DOHH2 (cell line): Measurements from ENCODE around the gene ANKRD34B.

Experiments used
- H3F3A ChIP-seq: fragments of 200-600 bp; sonication (generic), shearing (Covaris generic); 2 replicates; pipeline ENCODE4 v1.6.0; 2016; ENCODE audit warnings: antibody characterized with exemption, mild to moderate bottlenecking; ENCODE audit not compliant: control insufficient read depth, insufficient read depth
- H3K27ac ChIP-seq: fragments of 200-600 bp; sonication (generic); 2 replicates; pipeline ENCODE4 v1.5.1; 2014; ENCODE audit warnings: low read depth, mild to moderate bottlenecking, low read length, moderate library complexity
- H3K27me3 ChIP-seq: fragments of 200-600 bp; sonication (generic); 2 replicates; pipeline ENCODE4 v1.6.1; 2014; ENCODE audit warnings: mild to moderate bottlenecking, low read length, mixed read lengths; ENCODE audit not compliant: control insufficient read depth
- H3K36me3 ChIP-seq: fragments of 200-600 bp; sonication (generic); 2 replicates; pipeline ENCODE4 v1.6.1; 2014; ENCODE audit warnings: mild to moderate bottlenecking, low read length, moderate library complexity, mixed read lengths; ENCODE audit not compliant: control insufficient read depth
- H3K4me1 ChIP-seq: fragments of 200-600 bp; sonication (generic); 2 replicates; pipeline ENCODE4 v1.6.1; 2014; ENCODE audit warnings: mild to moderate bottlenecking, low read length, mixed read lengths; ENCODE audit not compliant: control insufficient read depth
- H3K4me2 ChIP-seq: fragments of 200-600 bp; sonication (generic); 2 replicates; pipeline ENCODE4 v1.6.0; 2014; ENCODE audit warnings: mild to moderate bottlenecking, low read length, moderate library complexity
- H3K4me3 ChIP-seq: fragments of 200-600 bp; sonication (generic); 2 replicates; pipeline ENCODE4 v1.5.1; 2014; ENCODE audit warnings: mild to moderate bottlenecking, low read length, mixed read lengths
- H3K79me2 ChIP-seq: fragments of 200-600 bp; sonication (generic); 2 replicates; pipeline ENCODE4 v1.6.1; 2014; ENCODE audit warnings: mild to moderate bottlenecking, low read length, mixed read lengths; ENCODE audit not compliant: control insufficient read depth
- H3K9me2 ChIP-seq: fragments of 200-600 bp; sonication (generic); replicated peaks from 2 replicates; pipeline ENCODE4 v1.6.1; 2014; ENCODE audit warnings: mild to moderate bottlenecking, low read length, mixed read lengths; ENCODE audit not compliant: control insufficient read depth
- H3K9me3 ChIP-seq: fragments of 200-600 bp; sonication (generic); 2 replicates; pipeline ENCODE4 v1.6.1; 2014; ENCODE audit warnings: antibody characterized with exemption, low read length, mixed read lengths; ENCODE audit not compliant: control insufficient read depth, insufficient read depth
- H4K20me1 ChIP-seq: fragments of 200-600 bp; sonication (generic); 2 replicates; pipeline ENCODE4 v1.6.0; 2014; ENCODE audit warnings: low read depth, mild to moderate bottlenecking, antibody characterized with exemption, low read length, moderate library complexity; ENCODE audit not compliant: control insufficient read depth, insufficient read depth
- EZH2phosphoT487 ChIP-seq: fragments of 200-600 bp; sonication (generic); IDR thresholded peaks from 2 replicates; pipeline ENCODE4 v1.6.1; 2017; ENCODE audit warnings: borderline replicate concordance, mild to moderate bottlenecking, antibody characterized with exemption, low read length, moderate library complexity, mixed read lengths
- TF ChIP-seq, protein P1 (sequence below): fragments of 200-600 bp; sonication (generic); IDR thresholded peaks from one replicate; pipeline ENCODE4 v1.5.1; 2014; ENCODE audit warnings: antibody characterized with exemption, mild to moderate bottlenecking, low read depth, low read length; ENCODE audit not compliant: poor library complexity, severe bottlenecking

ANKRD34B gene

GRCh38 chr5:80508844-80509243 lies 61.2 kb downstream of the ANKRD34B start:
- H4K20me1 ChIP-seq: no peaks in the 10 kb centered on the region
- H3K27me3 ChIP-seq: no peaks in the 10 kb centered on the region
- no peak overlapping the region for H3K4me2 ChIP-seq
- H3K9me3 ChIP-seq: no peaks in the 10 kb centered on the region
- no peaks in the 10 kb centered on the region for H3K9me2 ChIP-seq
- no peak overlapping the region for H3K27ac ChIP-seq
- H3K79me2 ChIP-seq: no peaks in the 10 kb centered on the region
- no peaks in the 10 kb centered on the region for H3F3A ChIP-seq
- H3K4me3 ChIP-seq: no peak overlapping the region
- no peaks in the 10 kb centered on the region for H3K36me3 ChIP-seq
- TF ChIP-seq EZH2phosphoT487: no peak
- TF ChIP-seq, protein P1, sequence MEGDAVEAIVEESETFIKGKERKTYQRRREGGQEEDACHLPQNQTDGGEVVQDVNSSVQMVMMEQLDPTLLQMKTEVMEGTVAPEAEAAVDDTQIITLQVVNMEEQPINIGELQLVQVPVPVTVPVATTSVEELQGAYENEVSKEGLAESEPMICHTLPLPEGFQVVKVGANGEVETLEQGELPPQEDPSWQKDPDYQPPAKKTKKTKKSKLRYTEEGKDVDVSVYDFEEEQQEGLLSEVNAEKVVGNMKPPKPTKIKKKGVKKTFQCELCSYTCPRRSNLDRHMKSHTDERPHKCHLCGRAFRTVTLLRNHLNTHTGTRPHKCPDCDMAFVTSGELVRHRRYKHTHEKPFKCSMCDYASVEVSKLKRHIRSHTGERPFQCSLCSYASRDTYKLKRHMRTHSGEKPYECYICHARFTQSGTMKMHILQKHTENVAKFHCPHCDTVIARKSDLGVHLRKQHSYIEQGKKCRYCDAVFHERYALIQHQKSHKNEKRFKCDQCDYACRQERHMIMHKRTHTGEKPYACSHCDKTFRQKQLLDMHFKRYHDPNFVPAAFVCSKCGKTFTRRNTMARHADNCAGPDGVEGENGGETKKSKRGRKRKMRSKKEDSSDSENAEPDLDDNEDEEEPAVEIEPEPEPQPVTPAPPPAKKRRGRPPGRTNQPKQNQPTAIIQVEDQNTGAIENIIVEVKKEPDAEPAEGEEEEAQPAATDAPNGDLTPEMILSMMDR: no peak
- peaks cover 11% of the 10 kb centered on the region for H3K4me1 ChIP-seq

- Histone ChIP-seq H3K9me3 (no peaks in the 10 kb centered on the region), H3K9me2 (no peaks in the 10 kb centered on the region), H3K27me3 (no peaks in the 10 kb centered on the region), H4K20me1 (no peaks in the 10 kb centered on the region), H3K4me1 (peaks cover 23% of the 10 kb centered on the region), H3K27ac (no peak overlapping the region), H3K4me3 (no peak overlapping the region), H3F3A (no peaks in the 10 kb centered on the region), H3K36me3 (no peaks in the 10 kb centered on the region), H3K4me2 (no peak overlapping the region), H3K79me2 (no peaks in the 10 kb centered on the region)
- TF ChIP-seq, protein P1: no peak
- no peak for TF ChIP-seq EZH2phosphoT487
Observed at GRCh38 chr5:80507663-80508062, 62.4 kb downstream of the ANKRD34B start.
